GM12878 (cell line): ENCODE results near the gene PRKG1. TPM values are rescaled to one million over a fixed set of nuclear protein-coding genes. Genes with fewer than 3 reads are reported as not detected.

Experiments used
- ATAC-seq: fragments of 200-7000 bp; cut with Tn5 transposase; 3 replicates; pipeline ENCODE4 v1.9.1; 2020; ENCODE audit warnings: mild to moderate bottlenecking, moderate library complexity
- BruUV-seq: library from RNA; stranded (reverse); fragments of 400-500 nt; replicated peaks from 2 replicates; lab custom pipeline; 2021; lab: Mats Ljungman, UMichigan
- CTCF ChIA-PET: fragments of 300-600 bp; sonication (Branson Sonifier 250); formaldehyde crosslinking; extraction: SDS; loops from one replicate; lab custom pipeline; 2021; ENCODE audit warnings: inconsistent platforms; lab: Yijun Ruan, JAX
- POLR2A ChIA-PET: fragments of 350-600 bp; formaldehyde crosslinking; extraction: SDS; loops from one replicate; lab custom pipeline; 2021; ENCODE audit warnings: inconsistent platforms; lab: Charles Lee
- RAD21 ChIA-PET: fragments of 300-600 bp; sonication (Branson Sonifier 250); formaldehyde crosslinking; loops from one replicate; lab custom pipeline; 2023; ENCODE audit warnings: antibody characterized with exemption; ENCODE audit not compliant: unreplicated experiment; lab: Charles Lee
- SMC1A ChIA-PET: fragments of 300-600 bp; sonication (Branson Sonifier 250); formaldehyde crosslinking; loops from one replicate; lab custom pipeline; 2023; ENCODE audit not compliant: unreplicated experiment, uncharacterized antibody; lab: Charles Lee
- DNase-seq: peaks from one replicate; pipeline ENCODE4 v3.0.0-alpha.2; 2011; ENCODE audit warnings: low read depth, low spot score
- FAIRE-seq: peaks from 3 replicates; lab custom pipeline; 2011; peaks lifted over from hg19 to GRCh38; lab: Jason Lieb, UNC
- H2AFZ ChIP-seq: 2 replicates; pipeline ENCODE4 v1.6.0; 2011; ENCODE audit warnings: low read depth, low read length, control low read depth; ENCODE audit not compliant: control insufficient read depth
- H3K27ac ChIP-seq: 2 replicates; pipeline ENCODE4 v1.5.1; 2011; ENCODE audit warnings: control low read depth; ENCODE audit not compliant: control insufficient read depth, insufficient read depth
- H3K27me3 ChIP-seq, 2 experiments: replicated peaks in 1 of 2; 2 replicates each; pipeline versions ENCODE4 v1.6.0 to v1.6.1; 2011; ENCODE audit warnings: low read length in 1 of 2; ENCODE audit not compliant: control insufficient read depth in 2 of 2, insufficient read depth in 2 of 2
- H3K36me3 ChIP-seq, 2 experiments: 2 replicates each; pipeline ENCODE4 v1.5.1; 2011; ENCODE audit warnings: low read length in 1 of 2; ENCODE audit not compliant: control insufficient read depth in 2 of 2, insufficient read depth in 2 of 2
- H3K4me1 ChIP-seq: 2 replicates; pipeline ENCODE4 v1.6.1; 2011; ENCODE audit warnings: mild to moderate bottlenecking, low read length, moderate library complexity, mixed read lengths; ENCODE audit not compliant: control insufficient read depth, insufficient read depth
- H3K4me2 ChIP-seq: 2 replicates; pipeline ENCODE4 v1.6.0; 2011; ENCODE audit warnings: control low read depth; ENCODE audit not compliant: control insufficient read depth, insufficient read depth
- H3K4me3 ChIP-seq: fragments of 200-600 bp; sonication (generic); 2 replicates; pipeline ENCODE4 v1.5.1; 2016
- H3K79me2 ChIP-seq: 2 replicates; pipeline ENCODE4 v1.6.0; 2011; ENCODE audit warnings: low read length; ENCODE audit not compliant: control insufficient read depth, insufficient read depth
- H3K9ac ChIP-seq: 2 replicates; pipeline ENCODE4 v1.8.0; 2011; ENCODE audit warnings: low read length, control low read depth, mixed read lengths; ENCODE audit not compliant: control insufficient read depth, insufficient read depth
- H3K9me3 ChIP-seq: replicated peaks from 3 replicates; pipeline ENCODE4 v1.5.1; 2011; ENCODE audit warnings: mild to moderate bottlenecking, low read length; ENCODE audit not compliant: control insufficient read depth, insufficient read depth
- H4K20me1 ChIP-seq: 2 replicates; pipeline ENCODE4 v1.6.0; 2011; ENCODE audit not compliant: control insufficient read depth, insufficient read depth
- BRCA1 ChIP-seq: IDR thresholded peaks from 2 replicates; pipeline ENCODE4 v1.6.1; 2011; ENCODE audit warnings: low read depth, low read length, improper control_type of control experiment
- CHD4 ChIP-seq: fragments of 200-600 bp; sonication (generic); IDR thresholded peaks from 2 replicates; pipeline ENCODE4 v1.6.1; 2016; ENCODE audit warnings: mild to moderate bottlenecking
- E2F8 ChIP-seq: fragments of 450-650 bp; IDR thresholded peaks from 2 replicates; pipeline ENCODE4 v1.6.1; 2018; ENCODE audit warnings: mild to moderate bottlenecking, low read depth, moderate library complexity; ENCODE audit not compliant: partially characterized antibody
- LARP7 ChIP-seq: fragments of 450-650 bp; IDR thresholded peaks from 2 replicates; pipeline ENCODE4 v1.6.1; 2017; ENCODE audit warnings: mild to moderate bottlenecking
- MTA3 ChIP-seq: IDR thresholded peaks from 2 replicates; pipeline ENCODE4 v1.6.1; 2012; ENCODE audit warnings: low read length, inconsistent platforms, borderline replicate concordance
- PAX8 ChIP-seq: fragments of 450-650 bp; IDR thresholded peaks from 2 replicates; pipeline ENCODE4 v1.6.1; 2017; ENCODE audit warnings: mild to moderate bottlenecking, moderate library complexity
- POLR2AphosphoS5 ChIP-seq: IDR thresholded peaks from 2 replicates; pipeline ENCODE4 v1.6.1; 2011; ENCODE audit warnings: mild to moderate bottlenecking, low read length, inconsistent platforms
- SMARCA5 ChIP-seq: fragments of 450-650 bp; IDR thresholded peaks from 2 replicates; pipeline ENCODE4 v1.6.1; 2017; ENCODE audit warnings: mild to moderate bottlenecking
- SMC3 ChIP-seq: IDR thresholded peaks from 2 replicates; pipeline ENCODE4 v1.6.1; 2011; ENCODE audit warnings: low read length, improper control_type of control experiment, borderline replicate concordance
- SUZ12 ChIP-seq: fragments of 200-600 bp; sonication (generic); IDR thresholded peaks from one replicate; pipeline ENCODE4 v1.6.1; 2018; ENCODE audit warnings: antibody characterized with exemption, mild to moderate bottlenecking; ENCODE audit not compliant: unreplicated experiment
- TARDBP ChIP-seq: IDR thresholded peaks from 2 replicates; pipeline ENCODE4 v1.6.1; 2016; ENCODE audit warnings: borderline replicate concordance
- WRNIP1 ChIP-seq: IDR thresholded peaks from 2 replicates; pipeline ENCODE4 v1.6.1; 2011; ENCODE audit warnings: low read depth, low read length, improper control_type of control experiment, borderline replicate concordance
- WGBS: methylation state at CpG from one replicate; pipeline ENCODE4 v1.1.6; 2016; ENCODE audit warnings: low lambda C conversion rate; ENCODE audit not compliant: insufficient replicate concordance, insufficient coverage; ENCODE audit errors: missing lambda C conversion rate; 5-methylcytosine and 5-hydroxymethylcytosine counted together
- in situ Hi-C: fragments of 300-500 bp; cut with MboI; formaldehyde crosslinking; loops from 9 replicates; pipeline ENCODE4 v1.14.3; 2018; ENCODE audit warnings: mixed read lengths
- intact Hi-C: fragments of 100-400 bp; cut with micrococcal nuclease; formaldehyde crosslinking; loops from one replicate; pipeline ENCODE4 v1.14.2; 2022; ENCODE audit not compliant: unreplicated experiment
- polyA plus RNA-seq, 11 experiments: library from polyadenylated mRNA; depleted of rRNA in 4 of 11; unstranded in 6 of 11; stranded (reverse) in 5 of 11; fragments of >200 nt; fragmentation: Nextera tagmentation in 4 of 11; fragmentation: Illumina TruSeq in 1 of 11; extraction: Ambion mirVana in 4 of 11; extraction: Trizol in 1 of 11; gene quantifications; 1 replicate in 1 of 11; 2 replicates in 10 of 11; pipeline versions ENCODE4 v1.2.1 to v1.2.3, GENCODE V29; 2011 to 2016; ENCODE audit warnings: inconsistent platforms in 2 of 11, missing spikeins in 2 of 11, low read depth in 1 of 11
- total RNA-seq, 4 experiments: library from RNA; depleted of rRNA in 3 of 4; stranded (reverse); fragments of >200 nt in 3 of 4; fragmentation: Illumina TruSeq in 1 of 4; extraction: Trizol in 1 of 4; gene quantifications; 2 replicates each; pipeline versions ENCODE4 v1.2.1 to v1.2.3, GENCODE V29; 2013 to 2021
- TF ChIP-seq, protein P1 (sequence below): IDR thresholded peaks from 2 replicates; pipeline ENCODE4 v1.6.1; 2012; ENCODE audit warnings: low read depth, low read length, improper control_type of control experiment

Gene PRKG1
- total and polyA plus RNA-seq, 10 of the 15 experiments (the other 5 are each of a cell fraction or from before 2014, with no cell fraction given) = 0.04 to 0.05 TPM; not detected in 8

DNA sequence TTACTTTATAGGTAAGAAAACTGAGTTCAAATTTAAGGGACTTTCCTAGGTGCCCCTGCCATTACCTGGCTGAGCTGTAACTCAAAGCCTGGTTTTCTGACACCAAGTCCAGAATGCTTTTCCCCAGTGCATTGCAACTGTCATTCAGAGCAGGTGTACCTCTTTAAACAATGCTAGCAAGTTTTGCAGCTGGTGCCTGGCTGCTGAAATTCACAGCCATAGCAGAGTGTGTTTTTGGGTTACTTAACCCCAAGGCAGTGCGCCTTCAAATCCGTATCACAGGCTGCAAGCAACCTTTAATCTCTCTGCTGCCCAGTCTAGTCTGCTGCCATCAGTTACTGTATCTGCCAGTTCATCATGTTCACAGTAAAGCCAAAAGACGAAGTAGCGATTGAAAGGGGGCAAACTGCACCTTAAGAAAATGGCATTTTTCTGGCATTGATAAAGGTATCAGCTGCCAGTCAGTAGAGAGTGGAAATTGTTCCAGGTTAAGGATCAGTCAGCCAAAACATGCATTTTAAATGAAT lies 359.7 kb downstream of the PRKG1 start:
- in situ Hi-C loops (no loop called here), intact Hi-C loops (no loop called here)
- H2AFZ ChIP-seq = no peak overlapping the region
- ChIA-PET RAD21 (interaction anchor here (0.6 kb wide), 1 partner anchor 145 kb away, joined by 3 read pairs; no protein-coding TSS in a partner anchor), CTCF (interaction anchor here (2.3 kb wide), 1 partner anchor 12 kb away, joined by 9 read pairs; no protein-coding TSS in a partner anchor), POLR2A (no interaction called here), SMC1A (interaction anchor here (1.2 kb wide), 1 partner anchor 528 kb away, joined by 3 read pairs; no protein-coding TSS in a partner anchor)
- TF ChIP-seq, protein P1, sequence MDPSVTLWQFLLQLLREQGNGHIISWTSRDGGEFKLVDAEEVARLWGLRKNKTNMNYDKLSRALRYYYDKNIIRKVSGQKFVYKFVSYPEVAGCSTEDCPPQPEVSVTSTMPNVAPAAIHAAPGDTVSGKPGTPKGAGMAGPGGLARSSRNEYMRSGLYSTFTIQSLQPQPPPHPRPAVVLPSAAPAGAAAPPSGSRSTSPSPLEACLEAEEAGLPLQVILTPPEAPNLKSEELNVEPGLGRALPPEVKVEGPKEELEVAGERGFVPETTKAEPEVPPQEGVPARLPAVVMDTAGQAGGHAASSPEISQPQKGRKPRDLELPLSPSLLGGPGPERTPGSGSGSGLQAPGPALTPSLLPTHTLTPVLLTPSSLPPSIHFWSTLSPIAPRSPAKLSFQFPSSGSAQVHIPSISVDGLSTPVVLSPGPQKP = no peak
- H3K27me3 ChIP-seq = no peaks in the 10 kb centered on the region
- no peaks in the 10 kb centered on the region for H4K20me1 ChIP-seq
- no peak overlapping the region for H3K27ac ChIP-seq
- no peak overlapping the region for H3K4me3 ChIP-seq
- H3K4me2 ChIP-seq = no peak overlapping the region
- H3K9ac ChIP-seq = no peak overlapping the region
- H3K9me3 ChIP-seq = no peaks in the 10 kb centered on the region
- BruUV-seq = no TSS peak
- no peaks in the 10 kb centered on the region for H3K79me2 ChIP-seq
- DNase-seq (no peak), FAIRE-seq (no peak), ATAC-seq (no peak)
- 51% methylated on average over 4 of the region's 4 CpGs for WGBS
- no peaks in the 10 kb centered on the region for H3K4me1 ChIP-seq
- no peaks in the 10 kb centered on the region for H3K36me3 ChIP-seq

GRCh38 chr10:51436805-51437204 lies 362.5 kb downstream of the PRKG1 start:
- ChIA-PET RAD21 (no interaction called here), CTCF (interaction anchor here (0.7 kb wide), 1 partner anchor 21 kb away, joined by 3 read pairs; no protein-coding TSS in a partner anchor), SMC1A (no interaction called here), POLR2A (no interaction called here)
- Histone ChIP-seq H3K4me3 (no peak overlapping the region), H2AFZ (no peak overlapping the region), H3K4me2 (no peak overlapping the region), H3K9ac (no peak overlapping the region), H4K20me1 (no peaks in the 10 kb centered on the region), H3K4me1 (no peaks in the 10 kb centered on the region), H3K79me2 (no peaks in the 10 kb centered on the region), H3K27me3 (no peaks in the 10 kb centered on the region), H3K27ac (no peak overlapping the region), H3K9me3 (no peaks in the 10 kb centered on the region), H3K36me3 (no peaks in the 10 kb centered on the region)
- FAIRE-seq (no peak), DNase-seq (no peak), ATAC-seq (no peak)
- intact Hi-C loops (no loop called here), in situ Hi-C loops (no loop called here)
- 26% methylated on average over 4 of the region's 4 CpGs for WGBS
- BruUV-seq = no TSS peak
- no peak for TF ChIP-seq TARDBP
- TF ChIP-seq LARP7 = no peak
- TF ChIP-seq E2F8 = no peak
- TF ChIP-seq SMC3 = no peak
- TF ChIP-seq WRNIP1 = no peak
- TF ChIP-seq, protein P1 = no peak
- TF ChIP-seq POLR2AphosphoS5 = no peak
- TF ChIP-seq SMARCA5 = no peak
- no peak for TF ChIP-seq BRCA1
- TF ChIP-seq SUZ12 = no peak
- no peak for TF ChIP-seq CHD4
- TF ChIP-seq PAX8 = no peak
- no peak for TF ChIP-seq MTA3
